Uterus (tissue), 2 donors: ENCODE data around the gene KAT7.

Source experiments
- CTCF ChIP-seq, 4 experiments: fragments of 200-600 bp in 2 of 4; fragments of 450-650 bp in 2 of 4; sonication (generic) in 2 of 4; IDR thresholded peaks; one replicate each; pipeline ENCODE4 v1.5.1; 2016 to 2019; ENCODE audit warnings: antibody characterized with exemption in 4 of 4, mild to moderate bottlenecking in 2 of 4, moderate library complexity in 1 of 4
- POLR2A ChIP-seq, 2 donors: fragments of 450-650 bp; IDR thresholded peaks; one replicate each; pipeline ENCODE4 v1.6.1; 2016; ENCODE audit warnings: antibody characterized with exemption in 2 of 2, mild to moderate bottlenecking in 1 of 2, moderate library complexity in 1 of 2

GRCh38 chr17:49866019-49866380 is 77.5 kb downstream of the KAT7 start:
- TF ChIP-seq POLR2A (IDR thresholded peaks at IDR 0.05) = no peak
- TF ChIP-seq CTCF (IDR thresholded peaks at IDR 0.05) = no peak
